Measurements from ENCODE around the gene SDHAF4. TPM values are rescaled to one million over a fixed set of nuclear protein-coding genes. Genes with fewer than 3 reads are reported as not detected.

The SDHAF4 gene
- total and polyA plus RNA-seq, 10 of the 15 experiments (the other 5 are each of a cell fraction or from before 2014, with no cell fraction given), result 8.4 to 20.4 (median 15.6) TPM

- ChIA-PET POLR2A (interaction anchor here (0.8 kb wide), 1 partner anchor 9 kb away, joined by 3 read pairs; no protein-coding TSS in a partner anchor), RAD21 (ENCODE audit: unreplicated experiment) (interaction anchor here (1.3 kb wide), 1 partner anchor 159 kb away, joined by 4 read pairs; no protein-coding TSS in a partner anchor), SMC1A (ENCODE audit: uncharacterized antibody, unreplicated experiment) (interaction anchor here (0.9 to 1.6 kb wide), 4 partner anchors 9 to 159 kb away, joined by 3 to 6 read pairs (median 4); no protein-coding TSS in a partner anchor), CTCF (interaction anchor here (0.7 to 1.8 kb wide), 3 partner anchors 156 to 218 kb away, joined by 3 to 9 read pairs (median 4); no protein-coding TSS in a partner anchor)
- no peaks in the 10 kb centered on the region for H3K79me2 ChIP-seq (ENCODE audit: control insufficient read depth, insufficient read depth, low read length)
- H3K4me1 ChIP-seq (ENCODE audit: control insufficient read depth, insufficient read depth, low read length), result no peaks in the 10 kb centered on the region
- no peaks in the 10 kb centered on the region for H3K27me3 ChIP-seq (replicated peaks in 1 of 2; ENCODE audit: control insufficient read depth in 2 of 2, insufficient read depth in 2 of 2, low read length in 1 of 2)
- H3K27ac ChIP-seq (ENCODE audit: control insufficient read depth, insufficient read depth), result no peak overlapping the region
- DNase-seq (ENCODE audit: low read depth, low spot score) (no peak), ATAC-seq (no peak), FAIRE-seq (no peak)
- no peak overlapping the region for H3K4me3 ChIP-seq
- H2AFZ ChIP-seq (ENCODE audit: control insufficient read depth, low read depth, low read length), result no peak overlapping the region
- intact Hi-C loops (cut with micrococcal nuclease; ENCODE audit: unreplicated experiment), result no loop called here
- H4K20me1 ChIP-seq (ENCODE audit: control insufficient read depth, insufficient read depth), result no peaks in the 10 kb centered on the region
- TF ChIP-seq FOXM1 (IDR thresholded peaks at IDR 0.05; ENCODE audit: low read depth, low read length), result no peak
- TF ChIP-seq NR2C2 (IDR thresholded peaks at IDR 0.05; ENCODE audit: borderline replicate concordance, control insufficient read depth, insufficient read length, low read depth), result no peak
- no peak for TF ChIP-seq ZBTB4 (CRISPR knock-in tag; IDR thresholded peaks at IDR 0.05)
- no peak for TF ChIP-seq NFIC (IDR thresholded peaks at IDR 0.05; ENCODE audit: low read depth, low read length)
- in situ Hi-C loops (cut with MboI), result no loop called here
- no peak overlapping the region for H3K9ac ChIP-seq (ENCODE audit: control insufficient read depth, insufficient read depth, low read length)
- no peaks in the 10 kb centered on the region for H3K9me3 ChIP-seq (replicated peaks; ENCODE audit: control insufficient read depth, insufficient read depth, low read length)
- WGBS (ENCODE audit: insufficient coverage, insufficient replicate concordance, low lambda C conversion rate, missing lambda C conversion rate), result 94% methylated on average over 5 of the region's 5 CpGs
- peaks cover 0 to 3% of the 10 kb centered on the region in 2 experiments; a peak in 1 of 4 replicates for H3K36me3 ChIP-seq (ENCODE audit: control insufficient read depth in 2 of 2, insufficient read depth in 2 of 2, low read length in 1 of 2)
- no peak overlapping the region for H3K4me2 ChIP-seq (ENCODE audit: control insufficient read depth, insufficient read depth)
- BruUV-seq (replicated peaks), result no TSS peak
Observed at GRCh38 chr6:70527071-70527737, 39.5 kb upstream of the SDHAF4 start.
